ENCODE data around the gene CBLB. TPM values are rescaled to one million over a fixed set of nuclear protein-coding genes. Genes with fewer than 3 reads are reported as not detected.

The CBLB gene
- total RNA-seq, 6 experiments from 2014 or later = 17.6 to 22.6 (median 20.6) TPM

DNA sequence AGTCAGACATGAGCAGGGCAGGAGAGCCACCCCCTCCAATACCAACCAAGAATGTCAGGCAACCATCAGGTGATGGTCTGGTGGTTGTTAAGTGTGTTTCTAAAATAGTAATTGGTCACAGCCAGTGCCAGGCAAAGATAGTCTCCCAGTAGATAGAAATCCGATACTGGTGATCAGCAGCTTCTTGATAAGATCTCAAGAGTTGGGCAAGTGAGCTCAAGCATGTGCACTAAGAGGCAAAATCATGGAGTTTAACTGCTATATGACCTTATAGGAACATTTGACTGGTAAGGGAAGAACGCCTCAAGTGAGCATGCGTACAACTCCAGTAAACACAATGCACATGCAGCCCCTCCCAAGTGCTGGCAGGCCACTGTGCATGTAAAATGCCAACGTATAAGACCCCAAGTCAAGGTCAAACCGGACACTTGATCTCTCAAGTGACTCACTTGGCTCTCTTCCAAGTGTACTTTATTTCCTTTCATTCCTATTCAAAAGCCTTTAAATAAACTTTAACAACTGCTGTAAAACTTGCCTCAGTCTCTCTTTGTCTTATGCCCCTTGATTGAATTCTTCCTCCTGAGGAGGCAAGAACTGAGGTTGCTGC lies 36.0 kb upstream of the CBLB start:
- no peaks in the 10 kb centered on the region for H3K9me3 Mint-ChIP-seq
- H3K4me1 Mint-ChIP-seq (ENCODE audit: low read depth) = peaks cover 41% of the 10 kb centered on the region
- no peak overlapping the region for H3K27ac Mint-ChIP-seq
- H3K27me3 Mint-ChIP-seq (ENCODE audit: insufficient read depth) = no peaks in the 10 kb centered on the region
- H3K36me3 Mint-ChIP-seq (ENCODE audit: low read depth) = no peaks in the 10 kb centered on the region
- no peak for DNase-seq
- H3K4me3 Mint-ChIP-seq = no peak overlapping the region
- TF ChIP-seq, protein P1, sequence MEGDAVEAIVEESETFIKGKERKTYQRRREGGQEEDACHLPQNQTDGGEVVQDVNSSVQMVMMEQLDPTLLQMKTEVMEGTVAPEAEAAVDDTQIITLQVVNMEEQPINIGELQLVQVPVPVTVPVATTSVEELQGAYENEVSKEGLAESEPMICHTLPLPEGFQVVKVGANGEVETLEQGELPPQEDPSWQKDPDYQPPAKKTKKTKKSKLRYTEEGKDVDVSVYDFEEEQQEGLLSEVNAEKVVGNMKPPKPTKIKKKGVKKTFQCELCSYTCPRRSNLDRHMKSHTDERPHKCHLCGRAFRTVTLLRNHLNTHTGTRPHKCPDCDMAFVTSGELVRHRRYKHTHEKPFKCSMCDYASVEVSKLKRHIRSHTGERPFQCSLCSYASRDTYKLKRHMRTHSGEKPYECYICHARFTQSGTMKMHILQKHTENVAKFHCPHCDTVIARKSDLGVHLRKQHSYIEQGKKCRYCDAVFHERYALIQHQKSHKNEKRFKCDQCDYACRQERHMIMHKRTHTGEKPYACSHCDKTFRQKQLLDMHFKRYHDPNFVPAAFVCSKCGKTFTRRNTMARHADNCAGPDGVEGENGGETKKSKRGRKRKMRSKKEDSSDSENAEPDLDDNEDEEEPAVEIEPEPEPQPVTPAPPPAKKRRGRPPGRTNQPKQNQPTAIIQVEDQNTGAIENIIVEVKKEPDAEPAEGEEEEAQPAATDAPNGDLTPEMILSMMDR (IDR thresholded peaks at IDR 0.05) = no peak

DNA sequence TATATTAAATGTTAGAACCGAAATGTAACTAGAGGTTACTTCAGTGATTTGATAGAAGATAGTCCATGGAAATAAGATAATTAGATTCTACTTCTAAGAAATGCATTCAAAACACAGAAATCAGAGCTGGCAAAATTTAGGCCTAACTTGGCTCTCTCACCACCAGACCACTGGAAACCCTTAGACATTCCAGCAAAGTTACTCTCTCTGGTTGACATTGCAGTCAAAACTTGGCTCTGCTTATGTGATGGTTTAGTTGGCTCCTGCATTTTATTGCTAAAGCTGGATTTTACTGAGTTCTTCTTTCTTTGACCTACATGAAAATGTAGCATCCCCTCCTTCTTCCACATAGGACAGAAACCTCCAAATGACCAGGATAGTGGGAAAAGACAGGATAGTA lies 35.4 kb upstream of the CBLB start:
- peaks cover 47% of the 10 kb centered on the region for H3K4me1 Mint-ChIP-seq (ENCODE audit: low read depth)
- no peaks in the 10 kb centered on the region for H3K27me3 Mint-ChIP-seq (ENCODE audit: insufficient read depth)
- no peaks in the 10 kb centered on the region for H3K36me3 Mint-ChIP-seq (ENCODE audit: low read depth)
- TF ChIP-seq, protein P1 (IDR thresholded peaks at IDR 0.05) = no peak
- no peaks in the 10 kb centered on the region for H3K9me3 Mint-ChIP-seq
- no peak for DNase-seq
- no peak overlapping the region for H3K27ac Mint-ChIP-seq
- no peak overlapping the region for H3K4me3 Mint-ChIP-seq

DNA sequence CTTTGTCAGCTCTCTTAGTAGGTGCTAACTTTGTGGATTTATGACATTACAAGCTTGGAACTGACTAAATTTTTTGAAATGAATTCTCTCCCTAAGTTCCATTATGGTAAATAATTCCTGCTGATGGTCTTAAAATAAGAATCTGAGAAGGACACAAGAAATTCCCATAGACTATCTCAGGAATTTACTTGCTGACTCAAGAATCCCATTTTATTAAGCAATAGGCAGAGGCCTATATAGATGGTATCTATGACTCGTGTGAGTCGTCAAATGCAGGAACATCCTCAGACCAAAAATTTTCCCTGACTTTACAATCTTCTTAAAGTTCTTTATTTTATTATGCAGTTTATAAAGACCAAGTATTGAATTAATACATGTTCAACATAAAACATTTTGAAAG lies 30.7 kb upstream of the CBLB start:
- TF ChIP-seq, protein P1 (IDR thresholded peaks at IDR 0.05) = no peak
- H3K4me1 Mint-ChIP-seq (ENCODE audit: low read depth) = peaks cover 18% of the 10 kb centered on the region
- H3K36me3 Mint-ChIP-seq (ENCODE audit: low read depth) = no peaks in the 10 kb centered on the region
- no peak overlapping the region for H3K4me3 Mint-ChIP-seq
- H3K27ac Mint-ChIP-seq = peak overlapping the region; percentile 66
- H3K9me3 Mint-ChIP-seq = no peaks in the 10 kb centered on the region
- peak; percentile 60 for DNase-seq
- H3K27me3 Mint-ChIP-seq (ENCODE audit: insufficient read depth) = no peaks in the 10 kb centered on the region

DNA sequence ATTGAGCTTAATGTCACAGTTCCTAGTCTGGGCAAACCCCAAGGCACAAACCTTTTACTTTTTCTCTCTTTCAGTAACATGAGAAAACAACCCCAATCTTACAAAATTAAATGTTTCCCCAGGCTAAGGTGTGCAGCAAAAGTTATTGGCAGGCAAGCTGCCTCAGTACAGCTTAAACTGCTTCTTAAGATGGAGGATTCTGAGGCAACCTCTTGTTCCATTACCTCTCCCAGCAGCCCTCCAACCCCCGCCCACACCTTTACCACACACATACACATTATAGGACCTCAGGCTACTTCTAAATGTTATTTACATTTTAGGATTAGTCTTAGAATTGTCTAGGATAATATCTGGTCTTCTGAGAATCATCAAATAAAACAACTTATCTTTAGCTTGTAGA lies 22.3 kb upstream of the CBLB start:
- H3K9me3 Mint-ChIP-seq = no peaks in the 10 kb centered on the region
- TF ChIP-seq, protein P1 (IDR thresholded peaks at IDR 0.05) = no peak

DNA sequence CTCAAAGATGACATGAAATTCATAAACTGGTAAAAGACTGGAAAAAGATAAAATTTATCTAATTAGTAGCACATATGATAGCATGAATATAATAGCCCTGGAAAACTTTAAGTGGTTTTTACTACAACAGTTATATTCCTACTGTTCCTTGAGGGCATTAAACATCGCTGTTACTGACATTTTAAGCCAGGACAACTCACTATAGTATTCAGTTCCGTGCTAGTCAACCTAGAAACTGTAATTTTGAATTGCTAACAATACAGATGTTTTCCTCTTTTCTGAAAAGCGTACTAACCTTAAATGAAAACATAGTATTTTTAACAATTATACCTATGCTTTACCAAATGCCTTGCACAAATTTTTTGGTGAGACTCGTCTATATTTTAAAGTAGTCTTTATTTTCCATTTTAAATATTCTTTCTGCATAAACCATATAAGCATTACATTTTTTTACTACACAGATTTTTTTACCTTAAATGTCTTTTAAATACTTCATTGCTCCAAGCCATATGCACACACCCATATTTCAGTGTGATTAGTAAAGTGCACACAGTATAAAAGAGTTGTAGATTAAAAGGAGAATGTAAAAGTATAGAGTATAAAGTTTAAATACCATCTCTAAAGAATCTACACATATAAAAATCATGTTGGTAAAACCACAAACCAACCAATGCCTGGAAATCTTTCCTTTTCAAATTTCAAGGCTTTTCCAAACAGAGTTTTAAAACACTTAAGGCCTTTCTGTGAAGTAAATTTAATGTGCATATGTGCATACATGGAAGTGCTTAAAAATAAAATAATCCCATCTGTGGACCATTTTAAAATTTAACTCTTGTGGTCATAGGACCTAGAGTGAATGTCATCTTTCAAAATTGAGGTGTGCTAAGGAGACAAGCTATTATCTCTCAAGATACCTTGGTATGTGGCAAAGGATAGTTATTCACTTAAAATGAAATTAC lies 20.1 kb upstream of the CBLB start:
- Mint-ChIP-seq H3K4me3 (no peak overlapping the region), H3K9me3 (no peaks in the 10 kb centered on the region), H3K27ac (no peak overlapping the region), H3K27me3 (ENCODE audit: insufficient read depth) (no peaks in the 10 kb centered on the region; the same call in 1 of the 2 replicates), H3K4me1 (ENCODE audit: low read depth) (peaks cover 3% of the 10 kb centered on the region), H3K36me3 (ENCODE audit: low read depth) (no peaks in the 10 kb centered on the region)
- no peak for DNase-seq
- TF ChIP-seq, protein P1 (IDR thresholded peaks at IDR 0.05) = no peak

More for the DNA sequence above, 22.3 kb upstream of the CBLB start:
- DNase-seq = no peak
- Mint-ChIP-seq H3K27me3 (ENCODE audit: insufficient read depth) (no peaks in the 10 kb centered on the region; the same call in 1 of the 2 replicates), H3K4me1 (ENCODE audit: low read depth) (no peaks in the 10 kb centered on the region), H3K36me3 (ENCODE audit: low read depth) (no peaks in the 10 kb centered on the region), H3K27ac (no peak overlapping the region), H3K4me3 (no peak overlapping the region)
